Sigmoid colon (tissue), 4 donors: ENCODE measurements around the gene SIRT6.

ENCODE experiments used
- EP300 ChIP-seq, 4 donors: sonication (generic); formaldehyde crosslinking; IDR thresholded peaks; one replicate each; pipeline ENCODE4 v1.6.1; 2017; ENCODE audit warnings: antibody characterized with exemption in 4 of 4
- POLR2A ChIP-seq, 2 donors: fragments of 450-650 bp; IDR thresholded peaks; one replicate each; pipeline ENCODE4 v1.6.1; 2016; ENCODE audit warnings: antibody characterized with exemption in 2 of 2, mild to moderate bottlenecking in 2 of 2, moderate library complexity in 2 of 2
- POLR2AphosphoS5 ChIP-seq, 4 donors: sonication (generic); formaldehyde crosslinking; IDR thresholded peaks; one replicate each; pipeline ENCODE4 v1.6.1; 2017; ENCODE audit warnings: antibody characterized with exemption in 4 of 4
- TF ChIP-seq, protein P1 (sequence below), 4 experiments: fragments of 450-650 bp in 3 of 4; fragments of 200-600 bp in 1 of 4; IDR thresholded peaks; one replicate each; pipeline ENCODE4 v1.5.1; 2016 to 2019; ENCODE audit warnings: antibody characterized with exemption in 4 of 4, mild to moderate bottlenecking in 3 of 4, moderate library complexity in 2 of 4

DNA sequence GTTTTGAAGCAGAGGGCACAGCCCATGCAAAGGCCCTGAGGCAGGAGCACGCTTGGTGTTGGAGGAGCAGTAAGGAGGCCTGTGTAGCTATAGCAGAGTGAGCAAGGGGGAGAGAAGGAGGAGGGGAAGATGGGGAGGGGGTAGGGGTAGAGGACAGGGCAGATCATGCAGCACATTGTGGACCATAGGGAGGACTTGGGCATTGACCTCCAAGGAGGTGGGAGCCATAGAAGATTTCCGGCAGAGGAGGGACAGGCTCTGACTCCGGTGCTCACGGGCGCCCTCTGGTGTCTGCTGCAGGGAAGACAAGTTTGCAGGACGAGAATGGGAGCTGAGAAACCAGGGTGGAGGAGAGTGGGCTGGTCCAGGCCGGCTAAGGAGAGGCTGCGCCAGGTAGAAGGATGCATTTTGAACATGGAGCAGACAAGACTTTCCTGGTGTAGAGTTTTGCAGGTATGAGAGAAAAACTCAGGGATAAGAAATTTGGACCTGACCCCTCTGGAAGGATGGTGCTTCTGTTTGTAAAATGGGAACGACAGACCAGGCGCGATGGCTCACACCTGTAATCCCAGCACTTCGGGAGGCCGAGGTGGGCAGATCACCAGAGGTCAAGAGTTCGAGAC, 42.6 kb downstream of the SIRT6 start:
- TF ChIP-seq, protein P1, sequence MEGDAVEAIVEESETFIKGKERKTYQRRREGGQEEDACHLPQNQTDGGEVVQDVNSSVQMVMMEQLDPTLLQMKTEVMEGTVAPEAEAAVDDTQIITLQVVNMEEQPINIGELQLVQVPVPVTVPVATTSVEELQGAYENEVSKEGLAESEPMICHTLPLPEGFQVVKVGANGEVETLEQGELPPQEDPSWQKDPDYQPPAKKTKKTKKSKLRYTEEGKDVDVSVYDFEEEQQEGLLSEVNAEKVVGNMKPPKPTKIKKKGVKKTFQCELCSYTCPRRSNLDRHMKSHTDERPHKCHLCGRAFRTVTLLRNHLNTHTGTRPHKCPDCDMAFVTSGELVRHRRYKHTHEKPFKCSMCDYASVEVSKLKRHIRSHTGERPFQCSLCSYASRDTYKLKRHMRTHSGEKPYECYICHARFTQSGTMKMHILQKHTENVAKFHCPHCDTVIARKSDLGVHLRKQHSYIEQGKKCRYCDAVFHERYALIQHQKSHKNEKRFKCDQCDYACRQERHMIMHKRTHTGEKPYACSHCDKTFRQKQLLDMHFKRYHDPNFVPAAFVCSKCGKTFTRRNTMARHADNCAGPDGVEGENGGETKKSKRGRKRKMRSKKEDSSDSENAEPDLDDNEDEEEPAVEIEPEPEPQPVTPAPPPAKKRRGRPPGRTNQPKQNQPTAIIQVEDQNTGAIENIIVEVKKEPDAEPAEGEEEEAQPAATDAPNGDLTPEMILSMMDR (IDR thresholded peaks at IDR 0.05): peak; percentile 45 to 81 (median 55)
- no peak for TF ChIP-seq EP300 (IDR thresholded peaks at IDR 0.05)
- no peak for TF ChIP-seq POLR2A (IDR thresholded peaks at IDR 0.05)
- no peak for TF ChIP-seq POLR2AphosphoS5 (IDR thresholded peaks at IDR 0.05)
